ENCODE measurements around the gene MPPED2. TPM values are rescaled to one million over a fixed set of nuclear protein-coding genes. Genes with fewer than 3 reads are reported as not detected.

Gene MPPED2
- total RNA-seq, 1 donor from 2014 or later = 50.2 TPM

- H3K9me3 Mint-ChIP-seq (ENCODE audit: unreplicated experiment) = no peaks in the 10 kb centered on the region
- H3K36me3 Mint-ChIP-seq (ENCODE audit: low read depth, unreplicated experiment) = no peaks in the 10 kb centered on the region
- H3K27ac Mint-ChIP-seq (ENCODE audit: unreplicated experiment) = no peak overlapping the region
- no peak for DNase-seq (ENCODE audit: low spot score)
- no peak for TF ChIP-seq CTCF (IDR thresholded peaks at IDR 0.05; ENCODE audit: unreplicated experiment)
- H3K27me3 Mint-ChIP-seq (ENCODE audit: unreplicated experiment) = no peaks in the 10 kb centered on the region
- H3K4me1 Mint-ChIP-seq (ENCODE audit: unreplicated experiment) = peaks cover 18% of the 10 kb centered on the region
- no peak overlapping the region for H3K4me3 Mint-ChIP-seq (ENCODE audit: unreplicated experiment)
Observed at GRCh38 chr11:30540781-30541180, 45.4 kb downstream of the MPPED2 start.

- no peak overlapping the region for H3K4me3 Mint-ChIP-seq (ENCODE audit: unreplicated experiment)
- H3K9me3 Mint-ChIP-seq (ENCODE audit: unreplicated experiment) = no peaks in the 10 kb centered on the region
- no peaks in the 10 kb centered on the region for H3K36me3 Mint-ChIP-seq (ENCODE audit: low read depth, unreplicated experiment)
- no peak for DNase-seq (ENCODE audit: low spot score)
- no peak for TF ChIP-seq CTCF (IDR thresholded peaks at IDR 0.05; ENCODE audit: unreplicated experiment)
- peaks cover 16% of the 10 kb centered on the region for H3K4me1 Mint-ChIP-seq (ENCODE audit: unreplicated experiment)
- H3K27ac Mint-ChIP-seq (ENCODE audit: unreplicated experiment) = peak overlapping the region; percentile 33
- H3K27me3 Mint-ChIP-seq (ENCODE audit: unreplicated experiment) = no peaks in the 10 kb centered on the region
Observed at GRCh38 chr11:30538251-30538650, 47.9 kb downstream of the MPPED2 start.

GRCh38 chr11:30535818-30536217 lies 50.3 kb downstream of the MPPED2 start:
- no peak overlapping the region for H3K27ac Mint-ChIP-seq (ENCODE audit: unreplicated experiment)
- peaks cover 16% of the 10 kb centered on the region for H3K4me1 Mint-ChIP-seq (ENCODE audit: unreplicated experiment)
- no peak for TF ChIP-seq CTCF (IDR thresholded peaks at IDR 0.05; ENCODE audit: unreplicated experiment)
- H3K4me3 Mint-ChIP-seq (ENCODE audit: unreplicated experiment) = no peak overlapping the region
- H3K9me3 Mint-ChIP-seq (ENCODE audit: unreplicated experiment) = no peaks in the 10 kb centered on the region
- H3K27me3 Mint-ChIP-seq (ENCODE audit: unreplicated experiment) = no peaks in the 10 kb centered on the region
- no peaks in the 10 kb centered on the region for H3K36me3 Mint-ChIP-seq (ENCODE audit: low read depth, unreplicated experiment)
- DNase-seq (ENCODE audit: low spot score) = no peak

- Mint-ChIP-seq H3K4me3 (ENCODE audit: unreplicated experiment) (no peak overlapping the region), H3K4me1 (ENCODE audit: unreplicated experiment) (peaks cover 13% of the 10 kb centered on the region), H3K27ac (ENCODE audit: unreplicated experiment) (no peak overlapping the region), H3K9me3 (ENCODE audit: unreplicated experiment) (no peaks in the 10 kb centered on the region), H3K36me3 (ENCODE audit: low read depth, unreplicated experiment) (no peaks in the 10 kb centered on the region), H3K27me3 (ENCODE audit: unreplicated experiment) (no peaks in the 10 kb centered on the region)
- no peak for TF ChIP-seq CTCF (IDR thresholded peaks at IDR 0.05; ENCODE audit: unreplicated experiment)
- no peak for DNase-seq (ENCODE audit: low spot score)
Observed at GRCh38 chr11:30533445-30533947, 52.7 kb downstream of the MPPED2 start.

GRCh38 chr11:30527566-30527965 lies 58.6 kb downstream of the MPPED2 start:
- H3K4me3 Mint-ChIP-seq (ENCODE audit: unreplicated experiment) = no peak overlapping the region
- no peak for TF ChIP-seq CTCF (IDR thresholded peaks at IDR 0.05; ENCODE audit: unreplicated experiment)
- H3K27me3 Mint-ChIP-seq (ENCODE audit: unreplicated experiment) = peaks cover 4% of the 10 kb centered on the region
- H3K4me1 Mint-ChIP-seq (ENCODE audit: unreplicated experiment) = peaks cover 20% of the 10 kb centered on the region
- peak overlapping the region; percentile 53 for H3K27ac Mint-ChIP-seq (ENCODE audit: unreplicated experiment)
- no peaks in the 10 kb centered on the region for H3K9me3 Mint-ChIP-seq (ENCODE audit: unreplicated experiment)
- H3K36me3 Mint-ChIP-seq (ENCODE audit: low read depth, unreplicated experiment) = peaks cover 9% of the 10 kb centered on the region
- DNase-seq (ENCODE audit: low spot score) = no peak

Data from endothelial cell (in vitro differentiated cells).